ENCODE measurements around the gene EPHB1.

Gene EPHB1

GRCh38 chr3:134794950-134795745, at the start of gene EPHB1:
EPHB1 (plus strand) TSS chr3:134795260.
- intact Hi-C loops (cut with DNase I), result loop anchor here (10.0 kb wide), 2 partner anchors 140 to 710 kb away; no protein-coding TSS in a partner anchor
- peak; percentile 80 to 96 (median 89) for DNase-seq

- no peak for DNase-seq
- intact Hi-C loops (cut with DNase I), result no loop called here
Measured at GRCh38 chr3:134748698-134749097, 46.4 kb upstream of the EPHB1 start.

- intact Hi-C loops (cut with DNase I), result no loop called here
- no peak for DNase-seq
Measured at GRCh38 chr3:134749174-134749573, 45.9 kb upstream of the EPHB1 start.

- DNase-seq, result no peak
- intact Hi-C loops (cut with DNase I), result no loop called here
Measured at GRCh38 chr3:134749802-134750553, 45.1 kb upstream of the EPHB1 start.

GRCh38 chr3:134751831-134752230, 43.2 kb upstream of the EPHB1 start:
- intact Hi-C loops (cut with DNase I), result no loop called here
- no peak for DNase-seq

GRCh38 chr3:134752761-134753461, 42.1 kb upstream of the EPHB1 start:
- no peak for DNase-seq
- intact Hi-C loops (cut with DNase I), result no loop called here

GRCh38 chr3:134753999-134754742, 40.9 kb upstream of the EPHB1 start:
- DNase-seq, result no peak
- intact Hi-C loops (cut with DNase I), result no loop called here

- intact Hi-C loops (cut with DNase I), result no loop called here
- peak in 26 of 42 donors; percentile 3 to 64 (median 19) for DNase-seq
Measured at GRCh38 chr3:134754768-134755559, 40.1 kb upstream of the EPHB1 start.

- intact Hi-C loops (cut with DNase I), result no loop called here
- DNase-seq, result no peak
Measured at GRCh38 chr3:134755821-134756220, 39.2 kb upstream of the EPHB1 start.

- intact Hi-C loops (cut with DNase I), result no loop called here
- DNase-seq, result no peak
Measured at GRCh38 chr3:134757549-134758069, 37.5 kb upstream of the EPHB1 start.

GRCh38 chr3:134761213-134761612, 33.8 kb upstream of the EPHB1 start:
- intact Hi-C loops (cut with DNase I), result no loop called here
- DNase-seq, result no peak

- intact Hi-C loops (cut with DNase I), result no loop called here
- no peak for DNase-seq
Measured at GRCh38 chr3:134762016-134762415, 33.0 kb upstream of the EPHB1 start.

- intact Hi-C loops (cut with DNase I), result no loop called here
- no peak for DNase-seq
Measured at GRCh38 chr3:134765468-134765867, 29.6 kb upstream of the EPHB1 start.

GRCh38 chr3:134766290-134766689, 28.8 kb upstream of the EPHB1 start:
- intact Hi-C loops (cut with DNase I), result no loop called here
- DNase-seq, result no peak

GRCh38 chr3:134768116-134768515, 26.9 kb upstream of the EPHB1 start:
- DNase-seq, result no peak
- intact Hi-C loops (cut with DNase I), result no loop called here

- intact Hi-C loops (cut with DNase I), result no loop called here
- DNase-seq, result no peak
Measured at GRCh38 chr3:134768837-134769236, 26.2 kb upstream of the EPHB1 start.

- DNase-seq, result no peak
- intact Hi-C loops (cut with DNase I), result no loop called here
Measured at GRCh38 chr3:134769287-134769868, 25.7 kb upstream of the EPHB1 start.

- no peak for DNase-seq
- intact Hi-C loops (cut with DNase I), result no loop called here
Measured at GRCh38 chr3:134772011-134772410, 23.0 kb upstream of the EPHB1 start.
